Cardiac muscle cell (in vitro differentiated cells and primary cell): Measurements from ENCODE around the gene ITFG1. TPM values are rescaled to one million over a fixed set of nuclear protein-coding genes. Genes with fewer than 3 reads are reported as not detected.
A peak's percentile ranks its signal among the peaks of the same experiment; 100 is the strongest.

Experiments used
- DNase-seq, 2 donors: peaks; one replicate each; pipeline versions ENCODE4 v3.0.0 to v3.0.0-alpha.2; 2010 to 2017; ENCODE audit warnings: low read depth in 1 of 2, low spot score in 1 of 2
- H3K27ac ChIP-seq: fragments of 200-600 bp; sonication (generic); 2 replicates; pipeline ENCODE4 v1.5.1; 2016
- H3K27me3 ChIP-seq: fragments of 200-600 bp; sonication (generic); 2 replicates; pipeline ENCODE4 v1.6.0; 2016; ENCODE audit warnings: control low read depth
- H3K36me3 ChIP-seq: fragments of 200-600 bp; sonication (generic); 2 replicates; pipeline ENCODE4 v1.5.1; 2016; ENCODE audit warnings: control low read depth
- H3K4me1 ChIP-seq: fragments of 200-600 bp; sonication (generic); 2 replicates; pipeline ENCODE4 v1.8.1; 2017; ENCODE audit warnings: low read depth, mild to moderate bottlenecking, mixed run types
- H3K4me3 ChIP-seq: fragments of 200-600 bp; sonication (generic); 2 replicates; pipeline ENCODE4 v1.5.1; 2016; ENCODE audit warnings: mild to moderate bottlenecking
- H3K9me3 ChIP-seq: fragments of 200-600 bp; sonication (generic); 2 replicates; pipeline ENCODE4 v1.5.1; 2017; ENCODE audit warnings: low read depth, mild to moderate bottlenecking, control low read depth
- polyA plus RNA-seq: library from polyadenylated mRNA; unstranded; fragments of >200 nt; fragmentation: Nextera tagmentation; extraction: Ambion mirVana; gene quantifications from 2 replicates; pipeline ENCODE4 v1.2.1, GENCODE V29; 2016
- total RNA-seq: library from RNA; depleted of rRNA; stranded (reverse); fragments of >200 nt; gene quantifications from 2 replicates; pipeline ENCODE4 v1.2.3, GENCODE V29; 2016
- TF ChIP-seq, protein P1 (sequence below): IDR thresholded peaks from 2 replicates; pipeline ENCODE4 v1.5.1; 2012; ENCODE audit warnings: low read depth, mild to moderate bottlenecking, low read length

ITFG1 gene
- total and polyA plus RNA-seq, 2 experiments from 2014 or later: 44.5 to 118 TPM

DNA sequence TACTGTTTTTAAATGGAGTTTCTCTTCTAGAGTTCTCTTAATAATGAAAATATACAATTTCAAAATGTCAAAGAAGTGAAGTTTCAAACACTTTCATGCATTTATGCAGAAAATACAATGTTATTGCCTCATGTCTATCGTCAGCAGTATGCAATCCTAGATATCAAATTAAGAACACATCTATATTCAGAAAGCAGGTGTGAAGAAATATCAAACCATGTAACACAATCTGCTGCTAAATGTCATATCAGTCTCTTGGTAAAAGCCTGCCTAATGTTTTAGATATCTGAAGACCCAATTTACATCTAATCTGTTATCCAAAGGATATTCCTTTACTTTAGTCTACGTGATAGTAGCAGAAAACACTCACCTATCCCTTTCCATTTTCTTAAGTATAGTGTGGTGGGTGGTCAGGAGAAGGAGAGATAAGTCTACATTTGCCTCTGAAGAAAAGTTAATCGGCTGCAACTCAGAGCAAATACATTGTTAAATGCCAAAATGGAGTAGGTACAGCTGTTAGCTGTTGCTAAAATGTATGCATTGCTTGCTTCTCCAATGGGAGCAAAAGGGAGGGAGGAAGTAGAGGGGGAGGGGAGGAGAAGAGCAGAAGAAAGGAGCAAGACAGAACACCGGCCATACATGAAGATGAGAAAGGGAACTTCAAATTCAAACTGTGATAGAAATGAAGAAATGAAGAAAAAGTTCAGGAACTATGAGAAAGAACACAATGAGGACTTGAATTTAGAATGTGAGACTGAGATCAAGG lies 64.9 kb downstream of the ITFG1 start:
- no peak for DNase-seq
- no peaks in the 10 kb centered on the region for H3K27me3 ChIP-seq
- H3K36me3 ChIP-seq: no peaks in the 10 kb centered on the region
- no peaks in the 10 kb centered on the region for H3K9me3 ChIP-seq
- H3K4me3 ChIP-seq: no peak overlapping the region
- H3K4me1 ChIP-seq: no peaks in the 10 kb centered on the region
- TF ChIP-seq, protein P1, sequence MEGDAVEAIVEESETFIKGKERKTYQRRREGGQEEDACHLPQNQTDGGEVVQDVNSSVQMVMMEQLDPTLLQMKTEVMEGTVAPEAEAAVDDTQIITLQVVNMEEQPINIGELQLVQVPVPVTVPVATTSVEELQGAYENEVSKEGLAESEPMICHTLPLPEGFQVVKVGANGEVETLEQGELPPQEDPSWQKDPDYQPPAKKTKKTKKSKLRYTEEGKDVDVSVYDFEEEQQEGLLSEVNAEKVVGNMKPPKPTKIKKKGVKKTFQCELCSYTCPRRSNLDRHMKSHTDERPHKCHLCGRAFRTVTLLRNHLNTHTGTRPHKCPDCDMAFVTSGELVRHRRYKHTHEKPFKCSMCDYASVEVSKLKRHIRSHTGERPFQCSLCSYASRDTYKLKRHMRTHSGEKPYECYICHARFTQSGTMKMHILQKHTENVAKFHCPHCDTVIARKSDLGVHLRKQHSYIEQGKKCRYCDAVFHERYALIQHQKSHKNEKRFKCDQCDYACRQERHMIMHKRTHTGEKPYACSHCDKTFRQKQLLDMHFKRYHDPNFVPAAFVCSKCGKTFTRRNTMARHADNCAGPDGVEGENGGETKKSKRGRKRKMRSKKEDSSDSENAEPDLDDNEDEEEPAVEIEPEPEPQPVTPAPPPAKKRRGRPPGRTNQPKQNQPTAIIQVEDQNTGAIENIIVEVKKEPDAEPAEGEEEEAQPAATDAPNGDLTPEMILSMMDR: no peak
- H3K27ac ChIP-seq: no peak overlapping the region

GRCh38 chr16:47392081-47392480 lies 68.8 kb downstream of the ITFG1 start:
- no peaks in the 10 kb centered on the region for H3K36me3 ChIP-seq
- H3K27ac ChIP-seq: no peak overlapping the region
- no peaks in the 10 kb centered on the region for H3K9me3 ChIP-seq
- no peaks in the 10 kb centered on the region for H3K27me3 ChIP-seq
- peak in 1 of 2 donors; percentile 26 for DNase-seq
- no peak overlapping the region for H3K4me3 ChIP-seq
- H3K4me1 ChIP-seq: peaks cover 13% of the 10 kb centered on the region
- TF ChIP-seq, protein P1: no peak

DNA sequence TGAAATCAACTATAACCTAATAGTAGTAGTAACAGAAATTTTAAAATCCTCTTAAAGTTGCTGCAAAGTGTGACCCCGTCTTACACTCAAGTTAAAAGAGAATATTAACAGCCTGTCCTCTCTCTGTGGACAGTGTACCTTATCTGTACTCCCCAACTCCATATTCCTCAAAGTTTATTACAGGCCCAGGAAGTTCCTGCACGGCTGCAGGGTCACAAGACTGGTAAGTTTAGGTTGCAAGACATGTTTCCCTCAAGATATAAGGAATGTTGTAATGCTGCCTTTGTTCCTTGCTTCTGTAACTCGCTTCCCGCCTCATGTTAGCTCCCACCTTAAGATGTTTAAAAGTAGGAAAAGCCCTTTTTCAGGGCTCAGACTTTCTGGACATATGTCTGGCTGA lies 72.2 kb downstream of the ITFG1 start:
- DNase-seq: peak in 1 of 2 donors; percentile 6
- TF ChIP-seq, protein P1: no peak
- no peak overlapping the region for H3K27ac ChIP-seq
- peaks cover 25% of the 10 kb centered on the region for H3K4me1 ChIP-seq
- H3K27me3 ChIP-seq: no peaks in the 10 kb centered on the region
- no peaks in the 10 kb centered on the region for H3K36me3 ChIP-seq
- no peak overlapping the region for H3K4me3 ChIP-seq
- no peaks in the 10 kb centered on the region for H3K9me3 ChIP-seq

GRCh38 chr16:47387026-47387734 lies 73.7 kb downstream of the ITFG1 start:
- H3K9me3 ChIP-seq: no peaks in the 10 kb centered on the region
- no peaks in the 10 kb centered on the region for H3K36me3 ChIP-seq
- peak in 1 of 2 donors; percentile 23 for DNase-seq
- TF ChIP-seq, protein P1: no peak
- peak overlapping the region; percentile 72 for H3K27ac ChIP-seq
- H3K4me1 ChIP-seq: peaks cover 25% of the 10 kb centered on the region
- H3K4me3 ChIP-seq: no peak overlapping the region
- no peaks in the 10 kb centered on the region for H3K27me3 ChIP-seq

GRCh38 chr16:47386201-47386718 lies 74.6 kb downstream of the ITFG1 start:
- H3K27ac ChIP-seq: peak overlapping the region; percentile 72
- H3K4me3 ChIP-seq: no peak overlapping the region
- H3K4me1 ChIP-seq: peaks cover 25% of the 10 kb centered on the region
- H3K36me3 ChIP-seq: no peaks in the 10 kb centered on the region
- no peaks in the 10 kb centered on the region for H3K9me3 ChIP-seq
- DNase-seq: no peak
- H3K27me3 ChIP-seq: no peaks in the 10 kb centered on the region
- TF ChIP-seq, protein P1: no peak
